Neural cell (in vitro differentiated cells): ENCODE data around the gene RND3. TPM values are rescaled to one million over a fixed set of nuclear protein-coding genes. Genes with fewer than 3 reads are reported as not detected.

ENCODE experiments used
- H2AFZ ChIP-seq: fragments of 200-600, 300-800 bp; sonication (generic), shearing (Covaris generic); 2 replicates; pipeline ENCODE4 v1.6.0; 2014; ENCODE audit warnings: low read depth, mild to moderate bottlenecking, antibody characterized with exemption, low read length, moderate library complexity
- H3F3A ChIP-seq: fragments of 200-600 bp; shearing (Covaris generic); 2 replicates; pipeline ENCODE4 v1.6.1; 2016; ENCODE audit warnings: mild to moderate bottlenecking, moderate library complexity, mixed read lengths, antibody characterized with exemption, low read length; ENCODE audit not compliant: insufficient read depth, poor library complexity, severe bottlenecking
- H3K27ac ChIP-seq: fragments of 200-600, 300-800 bp; sonication (generic), shearing (Covaris generic); 2 replicates; pipeline ENCODE4 v1.5.1; 2014; ENCODE audit warnings: mild to moderate bottlenecking, low read length, moderate library complexity
- H3K27me3 ChIP-seq: fragments of 300-800, 200-600 bp; sonication (generic), shearing (Covaris generic); 2 replicates; pipeline ENCODE4 v1.6.0; 2014; ENCODE audit warnings: mild to moderate bottlenecking, low read depth, low read length, moderate library complexity; ENCODE audit not compliant: insufficient read depth
- H3K36me3 ChIP-seq: fragments of 300-800, 200-600 bp; sonication (generic), shearing (Covaris generic); 2 replicates; pipeline ENCODE4 v1.5.1; 2014; ENCODE audit warnings: mild to moderate bottlenecking, antibody characterized with exemption, low read length, moderate library complexity; ENCODE audit not compliant: insufficient read depth
- H3K4me2 ChIP-seq: fragments of 300-800, 200-600 bp; sonication (generic), shearing (Covaris generic); 2 replicates; pipeline ENCODE4 v1.6.0; 2014; ENCODE audit warnings: mild to moderate bottlenecking, low read length
- H3K4me3 ChIP-seq: fragments of 300-800, 200-600 bp; sonication (generic), shearing (Covaris generic); 2 replicates; pipeline ENCODE4 v1.5.1; 2014; ENCODE audit warnings: mild to moderate bottlenecking, low read length, moderate library complexity
- H3K79me2 ChIP-seq: fragments of 200-600 bp; shearing (Covaris generic); replicated peaks from 2 replicates; pipeline ENCODE4 v1.6.0; 2014; ENCODE audit warnings: mild to moderate bottlenecking, low read length, moderate library complexity; ENCODE audit not compliant: insufficient read depth
- H3K9ac ChIP-seq: fragments of 300-800, 200-600 bp; sonication (generic), shearing (Covaris generic); 2 replicates; pipeline ENCODE4 v1.6.1; 2016; ENCODE audit warnings: mild to moderate bottlenecking, low read length, mixed read lengths
- H3K9me2 ChIP-seq: fragments of 200-600 bp; shearing (Covaris generic); 2 replicates; pipeline ENCODE4 v1.6.1; 2016; ENCODE audit warnings: mild to moderate bottlenecking, low read length, mixed read lengths; ENCODE audit not compliant: insufficient read depth
- H3K9me3 ChIP-seq: fragments of 200-600, 300-800 bp; sonication (generic), shearing (Covaris generic); 2 replicates; pipeline ENCODE4 v1.6.1; 2016; ENCODE audit warnings: mild to moderate bottlenecking, mixed run types, low read length, moderate library complexity, mixed read lengths
- H4K20me1 ChIP-seq: fragments of 200-600 bp; shearing (Covaris generic); 2 replicates; pipeline ENCODE4 v1.6.1; 2016; ENCODE audit warnings: mild to moderate bottlenecking, mixed run types; ENCODE audit not compliant: insufficient read depth
- EP300 ChIP-seq: fragments of 450-650 bp; conservative IDR thresholded peaks from 2 replicates; pipeline ENCODE4 v1.6.1; 2014; ENCODE audit warnings: antibody characterized with exemption, mild to moderate bottlenecking, moderate library complexity; ENCODE audit not compliant: poor library complexity, severe bottlenecking
- EZH2 ChIP-seq: fragments of 200-600, 300-800 bp; shearing (Covaris generic), sonication (generic); IDR thresholded peaks from 2 replicates; pipeline ENCODE4 v1.6.1; 2014; ENCODE audit warnings: antibody characterized with exemption, low read length, borderline replicate concordance, mild to moderate bottlenecking; ENCODE audit not compliant: insufficient read depth, poor library complexity, severe bottlenecking
- MXI1 ChIP-seq: fragments of 450-650 bp; conservative IDR thresholded peaks from 2 replicates; pipeline ENCODE4 v1.6.1; 2014; ENCODE audit warnings: antibody characterized with exemption, mild to moderate bottlenecking; ENCODE audit not compliant: poor library complexity, severe bottlenecking
- POLR2AphosphoS5 ChIP-seq: IDR thresholded peaks from 2 replicates; pipeline ENCODE4 v1.6.1; 2012
- RAD21 ChIP-seq: fragments of 450-650 bp; conservative IDR thresholded peaks from 2 replicates; pipeline ENCODE4 v1.6.1; 2014; ENCODE audit warnings: antibody characterized with exemption, mild to moderate bottlenecking, moderate library complexity
- REST ChIP-seq: IDR thresholded peaks from 2 replicates; pipeline ENCODE4 v1.6.1; 2012; ENCODE audit warnings: borderline replicate concordance
- SMC3 ChIP-seq: fragments of 450-650 bp; conservative IDR thresholded peaks from 2 replicates; pipeline ENCODE4 v1.6.1; 2014; ENCODE audit warnings: antibody characterized with exemption, mild to moderate bottlenecking, moderate library complexity; ENCODE audit not compliant: poor library complexity
- TAF1 ChIP-seq: IDR thresholded peaks from 2 replicates; pipeline ENCODE4 v1.6.1; 2012; ENCODE audit warnings: low read depth
- polyA plus RNA-seq: library from polyadenylated mRNA; depleted of rRNA; stranded (reverse); fragments of >200 nt; gene quantifications from 2 replicates; pipeline ENCODE4 v1.2.3, GENCODE V29; 2014
- TF ChIP-seq, protein P1 (sequence below): fragments of 450-650 bp; IDR thresholded peaks from 2 replicates; pipeline ENCODE4 v1.5.1; 2014; ENCODE audit warnings: antibody characterized with exemption, mild to moderate bottlenecking, moderate library complexity; ENCODE audit not compliant: poor library complexity, severe bottlenecking

RND3 gene
- polyA plus RNA-seq, 1 donor from 2014 or later = 143 TPM

DNA sequence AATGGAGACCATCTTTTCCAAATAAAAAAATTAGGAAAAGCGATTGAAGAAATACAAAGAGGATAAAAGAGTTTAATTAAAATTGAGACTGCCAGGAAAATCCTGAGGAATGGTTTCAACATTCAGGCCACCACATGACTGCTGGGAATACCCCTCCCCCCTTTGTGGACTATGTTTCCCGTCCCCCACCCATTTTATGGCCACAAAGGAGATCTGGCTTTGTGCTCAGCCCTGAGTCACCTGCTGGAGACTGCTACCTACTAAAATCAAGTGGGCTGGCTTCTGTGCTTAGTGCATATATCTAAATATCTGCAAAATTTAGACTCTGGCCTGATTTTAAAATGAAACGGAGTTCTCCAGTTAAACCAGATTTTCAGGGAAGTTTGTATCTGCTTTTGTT is 10.1 kb downstream of the RND3 start:
- no peak overlapping the region for H3K27ac ChIP-seq
- peaks cover 100% of the 10 kb centered on the region for H3K79me2 ChIP-seq
- H3K9me3 ChIP-seq = no peaks in the 10 kb centered on the region
- peak overlapping the region; percentile 27 for H3K4me3 ChIP-seq
- no peaks in the 10 kb centered on the region for H3K9me2 ChIP-seq
- H3K27me3 ChIP-seq = no peaks in the 10 kb centered on the region
- no peaks in the 10 kb centered on the region for H4K20me1 ChIP-seq
- H3K9ac ChIP-seq = no peak overlapping the region
- H3K36me3 ChIP-seq = peaks cover 12% of the 10 kb centered on the region
- H3K4me2 ChIP-seq = no peak overlapping the region
- TF ChIP-seq, protein P1, sequence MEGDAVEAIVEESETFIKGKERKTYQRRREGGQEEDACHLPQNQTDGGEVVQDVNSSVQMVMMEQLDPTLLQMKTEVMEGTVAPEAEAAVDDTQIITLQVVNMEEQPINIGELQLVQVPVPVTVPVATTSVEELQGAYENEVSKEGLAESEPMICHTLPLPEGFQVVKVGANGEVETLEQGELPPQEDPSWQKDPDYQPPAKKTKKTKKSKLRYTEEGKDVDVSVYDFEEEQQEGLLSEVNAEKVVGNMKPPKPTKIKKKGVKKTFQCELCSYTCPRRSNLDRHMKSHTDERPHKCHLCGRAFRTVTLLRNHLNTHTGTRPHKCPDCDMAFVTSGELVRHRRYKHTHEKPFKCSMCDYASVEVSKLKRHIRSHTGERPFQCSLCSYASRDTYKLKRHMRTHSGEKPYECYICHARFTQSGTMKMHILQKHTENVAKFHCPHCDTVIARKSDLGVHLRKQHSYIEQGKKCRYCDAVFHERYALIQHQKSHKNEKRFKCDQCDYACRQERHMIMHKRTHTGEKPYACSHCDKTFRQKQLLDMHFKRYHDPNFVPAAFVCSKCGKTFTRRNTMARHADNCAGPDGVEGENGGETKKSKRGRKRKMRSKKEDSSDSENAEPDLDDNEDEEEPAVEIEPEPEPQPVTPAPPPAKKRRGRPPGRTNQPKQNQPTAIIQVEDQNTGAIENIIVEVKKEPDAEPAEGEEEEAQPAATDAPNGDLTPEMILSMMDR = no peak
- TF ChIP-seq SMC3 (no peak), POLR2AphosphoS5 (no peak), MXI1 (no peak), EP300 (no peak), TAF1 (no peak), EZH2 (no peak), REST (no peak), RAD21 (no peak)
- H2AFZ ChIP-seq = no peak overlapping the region
- H3F3A ChIP-seq = peaks cover 3% of the 10 kb centered on the region

DNA sequence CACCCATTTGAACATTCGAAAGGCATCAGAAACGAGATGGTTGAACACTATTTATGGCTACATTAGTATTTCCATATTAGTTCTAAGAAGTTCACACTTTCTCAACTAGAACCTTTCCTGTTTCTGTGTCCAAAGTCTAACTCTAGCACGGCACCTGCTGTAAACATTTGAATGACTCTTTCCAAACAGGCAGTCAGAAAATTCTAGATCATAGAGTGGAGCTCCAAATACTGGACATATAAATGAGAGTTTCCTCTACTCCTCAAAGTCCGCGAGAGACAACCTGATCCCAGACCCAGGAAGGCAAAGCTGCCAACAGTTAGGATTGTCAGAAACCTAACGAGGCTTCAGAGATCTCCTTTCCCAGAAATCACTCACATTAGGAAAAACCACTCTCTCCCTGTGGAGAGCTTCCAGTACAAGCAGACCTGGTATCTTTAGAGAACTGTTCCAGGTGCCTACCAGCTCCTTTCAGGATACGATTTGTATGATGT is 10.6 kb downstream of the RND3 start:
- Histone ChIP-seq H3K27me3 (no peaks in the 10 kb centered on the region), H3K9ac (no peak overlapping the region), H3K9me2 (no peaks in the 10 kb centered on the region), H3K4me2 (no peak overlapping the region), H3K27ac (peak overlapping the region; percentile 34), H2AFZ (no peak overlapping the region), H3K79me2 (peaks cover 100% of the 10 kb centered on the region), H3K9me3 (no peaks in the 10 kb centered on the region), H3F3A (peaks cover 3% of the 10 kb centered on the region), H4K20me1 (no peaks in the 10 kb centered on the region), H3K4me3 (peak overlapping the region; percentile 27), H3K36me3 (peaks cover 16% of the 10 kb centered on the region)
- no peak for TF ChIP-seq RAD21
- TF ChIP-seq, protein P1 = no peak
- TF ChIP-seq POLR2AphosphoS5 = no peak
- no peak for TF ChIP-seq SMC3
- TF ChIP-seq EP300 = no peak
- no peak for TF ChIP-seq MXI1
- no peak for TF ChIP-seq EZH2
- no peak for TF ChIP-seq REST
- no peak for TF ChIP-seq TAF1
